Measurements from ENCODE around the gene TMEM205. TPM values are rescaled to one million over a fixed set of nuclear protein-coding genes. Genes with fewer than 3 reads are reported as not detected.
A peak's percentile ranks its signal among the peaks of the same experiment; 100 is the strongest.
"Not testable (repeated sequence)": the region's sequence is repeated elsewhere in the genome, so short reads cannot be mapped to it uniquely, and the experiment has no call there.

The TMEM205 gene
- total RNA-seq, 1 donor from 2014 or later = 35.3 TPM

DNA sequence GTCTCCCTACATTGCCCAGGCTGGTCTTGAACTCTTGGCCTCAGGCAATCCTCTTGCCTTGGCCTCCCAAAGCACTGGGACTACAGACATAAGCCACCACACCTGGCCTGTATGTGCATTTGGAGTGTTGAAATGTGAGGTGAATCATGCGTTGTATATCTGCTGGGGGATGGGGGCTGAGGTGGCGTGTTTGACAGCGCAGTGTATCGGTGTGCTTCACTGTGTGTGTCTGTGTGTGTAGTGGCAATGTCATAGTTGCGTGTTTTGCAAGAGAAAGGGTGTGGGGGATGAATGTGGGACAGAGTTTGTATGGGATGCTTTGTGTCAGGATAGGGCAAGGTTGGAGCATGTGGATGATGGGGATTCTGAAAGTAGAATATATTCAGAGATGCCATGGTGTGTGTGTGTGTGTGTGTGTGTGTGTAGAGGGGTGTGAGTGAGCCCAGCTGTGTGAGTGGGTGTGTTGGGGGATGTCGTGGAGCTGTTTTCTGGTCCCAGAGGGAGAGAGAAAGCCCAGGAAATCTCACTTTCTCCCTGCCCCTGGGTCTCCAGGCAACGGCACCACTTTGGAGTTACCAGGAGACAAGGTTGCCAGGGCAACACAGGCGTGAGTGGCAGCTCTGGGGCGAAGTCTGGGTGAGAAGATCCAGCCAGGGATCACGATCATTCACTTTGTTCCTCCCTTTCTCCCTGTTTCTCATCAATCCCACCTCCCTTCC lies 27.3 kb upstream of the TMEM205 start:
- no peak for DNase-seq

DNA sequence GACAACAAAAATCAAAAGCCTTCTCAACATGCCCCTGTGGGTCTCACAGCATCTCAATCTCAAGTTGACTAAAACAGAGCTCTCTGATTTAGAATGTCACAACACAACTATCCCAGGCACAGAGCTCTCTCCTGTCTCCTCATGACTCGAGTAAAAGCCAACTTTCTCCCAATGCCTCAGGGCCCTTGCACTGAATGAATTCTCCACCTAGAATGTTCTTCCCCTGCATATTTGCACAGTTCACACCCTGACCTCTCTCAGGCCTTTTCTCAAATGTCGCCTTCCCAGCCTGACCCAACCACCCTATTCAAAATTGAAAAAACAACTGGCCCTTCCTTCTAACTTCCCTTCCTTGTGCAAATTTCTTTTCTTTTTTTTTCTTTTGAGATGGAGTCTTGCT lies 24.7 kb upstream of the TMEM205 start:
- DNase-seq = no peak

GRCh38 chr19:11367528-11367927 lies 21.5 kb upstream of the TMEM205 start:
- DNase-seq = no peak

GRCh38 chr19:11365557-11366117 lies 19.6 kb upstream of the TMEM205 start:
- DNase-seq = no peak

DNA sequence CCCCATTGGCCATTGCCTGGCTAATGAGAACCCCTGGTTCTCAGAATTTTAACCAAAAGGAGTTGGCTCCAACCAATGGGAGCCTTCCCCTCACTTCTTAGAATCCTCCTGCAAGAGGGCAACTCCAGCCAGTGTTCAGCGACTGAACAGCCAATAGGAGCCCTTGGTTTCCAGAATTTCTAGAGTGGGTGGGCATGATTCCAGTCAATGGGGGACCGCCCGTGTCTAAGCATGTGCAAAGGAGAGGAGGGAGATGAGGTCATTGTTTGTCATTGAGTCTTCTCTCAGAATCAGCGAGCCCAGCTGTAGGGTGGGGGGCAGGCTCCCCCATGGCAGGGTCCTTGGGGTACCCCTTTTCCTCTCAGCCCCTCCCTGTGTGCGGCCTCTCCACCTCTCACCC lies 18.9 kb upstream of the TMEM205 start:
- no peak for DNase-seq

DNA sequence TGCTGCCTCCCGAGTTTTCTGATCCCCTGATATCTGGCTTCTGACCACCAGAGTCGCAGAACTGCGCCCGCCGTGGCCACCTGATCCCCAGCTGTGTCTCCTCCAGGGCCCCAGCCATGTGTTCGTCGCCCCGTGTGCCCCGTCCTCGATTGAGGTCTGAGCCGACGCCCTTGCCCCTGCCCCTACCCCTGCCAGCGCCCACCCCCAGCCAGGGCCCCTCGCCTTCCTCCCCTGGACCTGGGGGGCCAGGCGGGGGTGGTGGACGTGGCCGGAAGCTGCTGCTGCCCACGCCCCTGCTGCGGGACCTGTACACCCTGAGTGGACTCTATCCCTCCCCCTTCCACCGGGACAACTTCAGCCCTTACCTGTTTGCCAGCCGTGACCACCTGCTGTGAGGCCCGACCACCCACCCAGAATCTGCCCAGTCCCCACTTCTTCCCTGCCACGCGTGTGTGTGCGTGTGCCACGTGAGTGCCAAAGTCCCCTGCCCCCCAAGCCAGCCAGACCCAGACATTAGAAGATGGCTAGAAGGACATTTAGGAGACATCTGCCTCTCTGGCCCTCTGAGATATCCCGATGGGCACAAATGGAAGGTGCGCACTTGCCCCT lies 18.3 kb upstream of the TMEM205 start:
- DNase-seq = no peak

- DNase-seq = no peak
Measured at GRCh38 chr19:11363881-11364280, 17.8 kb upstream of the TMEM205 start.

GRCh38 chr19:11361771-11362731 lies 16.0 kb upstream of the TMEM205 start:
- DNase-seq = no peak

- DNase-seq = no peak
Measured at GRCh38 chr19:11361037-11361770, 15.1 kb upstream of the TMEM205 start.

DNA sequence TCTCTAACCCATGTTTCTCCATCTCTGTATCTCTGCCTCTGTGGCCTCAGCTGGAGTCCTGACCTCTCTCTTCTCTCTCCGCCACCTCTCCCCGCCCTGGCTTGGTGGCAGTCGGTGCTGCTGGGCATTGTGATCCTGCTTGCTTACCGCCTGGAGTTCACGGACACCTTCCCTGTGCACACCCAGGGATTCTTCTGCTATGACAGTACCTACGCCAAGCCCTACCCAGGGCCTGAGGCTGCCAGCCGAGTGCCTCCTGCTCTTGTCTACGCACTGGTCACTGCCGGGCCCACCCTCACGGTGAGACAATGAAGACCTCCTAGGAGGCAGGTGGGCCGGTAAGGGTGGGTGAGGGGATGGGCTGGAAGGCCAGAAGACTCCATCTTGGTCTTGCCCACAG lies 13.4 kb upstream of the TMEM205 start:
- DNase-seq = no peak

DNA sequence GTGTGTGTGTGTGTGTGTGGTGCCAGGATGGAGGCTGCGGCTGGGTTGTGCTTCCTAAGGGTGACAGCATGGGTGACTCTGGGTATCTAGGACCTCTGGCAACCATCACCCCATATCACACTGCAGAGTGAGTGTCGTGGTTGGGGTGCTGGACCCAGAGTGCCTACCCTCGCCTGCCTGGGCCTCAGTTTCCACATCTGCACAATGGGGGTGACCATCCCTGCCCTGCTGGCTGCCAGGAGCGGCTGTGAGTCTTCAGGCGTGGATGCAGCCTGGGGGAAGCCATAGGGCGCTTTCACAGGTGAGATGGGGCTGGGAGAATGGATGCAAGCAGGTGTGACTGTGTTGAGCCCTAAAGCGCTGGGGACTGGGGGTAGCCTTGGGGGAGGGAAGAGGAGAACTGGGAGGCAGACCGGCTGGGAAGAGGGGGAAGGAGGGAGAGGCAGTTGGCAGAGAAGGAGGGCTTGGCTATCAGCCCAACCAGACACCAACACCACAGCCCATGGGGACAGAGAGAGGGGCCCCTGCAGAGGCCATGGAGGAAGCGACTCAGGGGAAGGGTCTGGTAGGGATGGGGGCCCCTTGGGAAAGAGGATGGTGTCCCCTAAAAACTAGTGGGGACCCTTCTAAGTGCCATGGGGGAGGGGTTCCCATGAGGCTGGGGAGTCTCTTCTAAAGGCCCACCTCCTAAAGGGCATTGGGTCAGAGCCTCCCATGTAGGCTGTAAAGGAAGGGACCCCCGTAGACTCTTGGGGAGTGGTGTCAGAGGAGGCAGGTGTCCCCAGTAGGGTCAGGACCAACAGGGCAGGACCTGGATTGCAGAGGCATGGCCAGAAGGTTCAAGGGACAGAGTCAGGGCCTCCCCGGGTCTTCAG lies 10.8 kb upstream of the TMEM205 start:
- DNase-seq = no peak

- DNase-seq = no peak
Measured at GRCh38 chr19:11356074-11356397, 10.0 kb upstream of the TMEM205 start.

GRCh38 chr19:11355160-11356073 lies 9.3 kb upstream of the TMEM205 start, which contains the start of gene PLPPR2:
Gene PLPPR2 (plus strand): TSS chr19:11355432. CDS start chr19:11357674, 2,242 bp downstream.
- DNase-seq = peak; percentile 40

GRCh38 chr19:11354102-11354501 lies 8.0 kb upstream of the TMEM205 start:
- DNase-seq = not testable (repeated sequence)

DNA sequence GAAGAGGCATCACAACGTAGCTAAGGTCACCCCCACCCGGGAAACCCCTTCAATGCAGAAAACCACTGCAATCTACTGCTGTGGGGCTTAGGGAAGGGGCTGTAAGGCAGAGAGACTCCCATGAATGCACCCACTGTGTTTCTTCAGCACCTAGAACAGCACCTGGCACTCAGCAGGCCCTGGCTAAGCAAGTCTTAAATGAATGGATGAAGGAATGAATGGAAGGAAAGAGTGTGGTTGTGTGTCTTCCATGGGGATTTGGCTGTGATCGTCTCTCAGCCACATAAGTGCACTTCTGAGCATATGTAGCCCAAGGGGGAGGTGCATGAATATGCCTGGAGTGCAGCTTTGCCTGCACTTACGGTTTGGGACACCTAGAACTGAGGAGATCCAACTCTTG lies 3.1 kb upstream of the TMEM205 start:
- DNase-seq = no peak

GRCh38 chr19:11347546-11348039 lies 1.5 kb upstream of the TMEM205 start:
- DNase-seq = no peak

DNA sequence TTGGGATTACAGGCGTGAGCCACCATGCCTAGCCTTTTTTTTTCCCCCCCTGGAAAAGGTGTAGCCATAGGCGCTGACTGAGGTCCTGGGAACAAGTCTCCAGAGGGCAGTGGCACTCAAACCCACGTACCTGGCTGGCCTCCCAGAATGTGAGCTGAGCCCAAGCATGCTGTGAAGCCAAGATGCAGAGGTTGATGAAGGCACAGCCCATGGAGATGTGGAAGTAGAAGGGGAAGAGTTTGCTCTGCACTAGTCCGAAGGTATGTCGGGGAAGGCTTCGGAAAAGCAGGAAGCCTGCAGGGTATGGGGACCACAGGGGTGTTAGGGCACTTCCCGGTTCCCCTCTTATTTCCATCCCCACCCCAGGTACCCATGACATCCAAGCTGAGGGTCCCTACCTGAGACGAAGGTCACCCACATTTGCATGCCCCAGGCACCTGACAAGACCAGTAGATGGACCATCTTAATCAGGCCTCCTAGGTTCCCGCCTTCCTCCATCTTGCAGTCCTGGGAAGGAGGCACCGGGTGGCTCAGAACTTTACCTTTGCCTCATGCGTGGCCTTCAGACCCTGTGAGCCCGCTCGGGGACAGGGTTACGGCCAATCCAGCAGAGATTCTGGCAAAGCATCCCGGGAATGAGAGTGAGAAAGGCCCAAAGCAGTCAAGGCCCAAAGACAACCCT lies 805 bp downstream of the TMEM205 start:
- no peak for DNase-seq

DNA sequence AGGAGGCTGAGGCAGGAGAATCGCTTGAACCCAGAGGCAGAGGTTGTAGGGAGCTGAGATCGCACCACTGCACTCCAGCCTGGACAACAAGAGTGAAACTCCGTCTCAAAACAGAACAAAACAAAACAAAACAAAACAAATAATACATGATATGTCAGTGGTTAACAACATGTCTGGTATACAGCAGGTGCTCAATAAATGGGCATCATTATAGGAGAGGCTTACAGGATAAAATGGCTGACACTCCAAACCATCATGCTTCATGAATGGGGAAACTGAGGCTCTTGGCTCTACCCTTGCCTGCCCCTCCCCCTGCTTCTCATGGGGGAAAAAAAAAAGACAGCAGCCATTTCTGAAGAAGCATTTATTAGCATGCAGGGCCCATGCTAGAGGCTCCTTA lies 3.6 kb downstream of the TMEM205 start:
- DNase-seq = no peak

- DNase-seq = not testable (repeated sequence)
Measured at GRCh38 chr19:11340099-11340467, 6.0 kb downstream of the TMEM205 start.

All from skin of body (tissue), 2 donors.